ENCODE data around the gene KCNJ3. TPM values are rescaled to one million over a fixed set of nuclear protein-coding genes. Genes with fewer than 3 reads are reported as not detected.

Gene KCNJ3
- total RNA-seq, 1 donor from 2014 or later, result not detected

DNA sequence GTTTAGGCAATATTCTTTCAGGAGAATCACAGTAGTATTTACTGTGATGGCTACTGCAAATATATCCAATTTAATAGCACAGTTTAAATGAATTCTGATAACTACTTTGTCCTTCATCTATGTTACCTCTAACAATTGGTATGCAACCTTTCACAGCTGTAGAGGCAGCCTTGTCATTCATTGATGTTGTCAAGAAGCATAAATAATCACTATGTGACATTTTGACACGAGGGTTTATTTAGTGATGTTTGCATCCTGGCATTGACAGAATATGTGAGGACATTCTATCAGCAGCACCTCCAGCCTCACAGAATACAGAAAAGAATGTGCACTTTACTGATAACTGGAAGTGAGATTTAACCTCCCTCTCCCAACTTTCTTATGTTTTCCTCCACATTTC lies 9.3 kb upstream of the KCNJ3 start:
- no peaks in the 10 kb centered on the region for H3K27me3 Mint-ChIP-seq
- no peaks in the 10 kb centered on the region for H3K36me3 Mint-ChIP-seq (ENCODE audit: low read depth)
- TF ChIP-seq, protein P1, sequence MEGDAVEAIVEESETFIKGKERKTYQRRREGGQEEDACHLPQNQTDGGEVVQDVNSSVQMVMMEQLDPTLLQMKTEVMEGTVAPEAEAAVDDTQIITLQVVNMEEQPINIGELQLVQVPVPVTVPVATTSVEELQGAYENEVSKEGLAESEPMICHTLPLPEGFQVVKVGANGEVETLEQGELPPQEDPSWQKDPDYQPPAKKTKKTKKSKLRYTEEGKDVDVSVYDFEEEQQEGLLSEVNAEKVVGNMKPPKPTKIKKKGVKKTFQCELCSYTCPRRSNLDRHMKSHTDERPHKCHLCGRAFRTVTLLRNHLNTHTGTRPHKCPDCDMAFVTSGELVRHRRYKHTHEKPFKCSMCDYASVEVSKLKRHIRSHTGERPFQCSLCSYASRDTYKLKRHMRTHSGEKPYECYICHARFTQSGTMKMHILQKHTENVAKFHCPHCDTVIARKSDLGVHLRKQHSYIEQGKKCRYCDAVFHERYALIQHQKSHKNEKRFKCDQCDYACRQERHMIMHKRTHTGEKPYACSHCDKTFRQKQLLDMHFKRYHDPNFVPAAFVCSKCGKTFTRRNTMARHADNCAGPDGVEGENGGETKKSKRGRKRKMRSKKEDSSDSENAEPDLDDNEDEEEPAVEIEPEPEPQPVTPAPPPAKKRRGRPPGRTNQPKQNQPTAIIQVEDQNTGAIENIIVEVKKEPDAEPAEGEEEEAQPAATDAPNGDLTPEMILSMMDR (IDR thresholded peaks at IDR 0.05), result no peak
- no peak overlapping the region for H3K4me3 Mint-ChIP-seq
- peaks cover 2% of the 10 kb centered on the region for H3K9me3 Mint-ChIP-seq
- intact Hi-C loops (cut with micrococcal nuclease), result no loop called here
- CTCF ChIA-PET, result no interaction called here
- ATAC-seq (ENCODE audit: low read depth) (no peak), DNase-seq (no peak)
- H3K27ac Mint-ChIP-seq, result no peak overlapping the region
- no peaks in the 10 kb centered on the region for H3K4me1 Mint-ChIP-seq
- POLR2A ChIA-PET, result no interaction called here

DNA sequence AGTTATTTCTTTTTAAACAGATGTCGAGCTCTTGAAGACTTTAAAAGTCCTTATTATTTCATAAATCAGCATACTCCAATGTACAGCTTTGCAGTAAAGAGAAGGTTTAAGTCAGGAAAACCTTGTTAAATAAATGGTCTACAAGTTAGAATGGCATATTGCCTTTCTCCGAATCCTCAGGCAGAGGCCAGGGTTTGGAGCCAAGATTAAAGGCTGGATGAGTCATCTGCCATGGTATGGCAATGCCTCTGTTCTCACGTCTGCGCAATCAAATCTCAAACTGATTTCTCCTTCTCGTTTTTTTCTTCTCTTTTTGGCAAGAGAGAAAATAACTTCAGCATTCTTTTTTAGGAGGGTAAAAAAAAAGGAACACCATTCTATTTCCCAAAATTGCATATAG lies 5.6 kb upstream of the KCNJ3 start:
- Mint-ChIP-seq H3K9me3 (peaks cover 2% of the 10 kb centered on the region), H3K27me3 (peaks cover 6% of the 10 kb centered on the region), H3K4me3 (no peak overlapping the region), H3K4me1 (no peaks in the 10 kb centered on the region), H3K27ac (no peak overlapping the region), H3K36me3 (ENCODE audit: low read depth) (no peaks in the 10 kb centered on the region)
- DNase-seq (no peak), ATAC-seq (ENCODE audit: low read depth) (no peak)
- intact Hi-C loops (cut with micrococcal nuclease), result no loop called here
- TF ChIP-seq, protein P1 (IDR thresholded peaks at IDR 0.05), result no peak
- ChIA-PET CTCF (no interaction called here), POLR2A (no interaction called here)

DNA sequence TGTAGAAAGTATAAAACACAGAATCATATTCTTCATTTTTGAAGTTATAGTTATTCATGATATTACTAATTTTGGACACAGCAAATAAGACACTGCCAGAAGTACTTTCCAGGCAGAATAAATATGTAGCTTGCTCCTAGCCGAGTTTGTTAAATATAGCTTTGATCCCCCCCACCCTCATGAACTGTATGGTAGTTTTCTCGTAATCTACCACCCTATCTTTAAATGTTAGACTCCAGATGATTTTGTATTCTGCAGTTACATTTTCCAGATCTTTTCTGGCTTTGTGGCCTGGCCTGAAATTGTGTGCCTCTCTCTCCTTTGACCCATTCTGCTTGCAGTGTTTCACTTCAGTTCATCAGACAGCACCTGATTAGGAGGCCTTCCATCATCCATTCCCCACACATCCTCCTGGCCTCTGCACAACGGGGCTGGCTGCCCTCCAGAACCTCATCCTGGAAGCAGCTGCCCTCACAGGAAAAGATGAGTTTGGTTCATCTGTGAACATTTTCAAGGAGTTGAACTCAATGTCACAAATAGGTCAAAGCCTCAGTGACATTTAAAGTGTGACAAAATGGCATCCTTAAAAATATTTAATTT lies 4.7 kb upstream of the KCNJ3 start:
- Mint-ChIP-seq H3K27me3 (peaks cover 10% of the 10 kb centered on the region), H3K9me3 (peaks cover 2% of the 10 kb centered on the region), H3K4me1 (no peaks in the 10 kb centered on the region), H3K4me3 (no peak overlapping the region), H3K27ac (no peak overlapping the region), H3K36me3 (ENCODE audit: low read depth) (no peaks in the 10 kb centered on the region)
- intact Hi-C loops (cut with micrococcal nuclease), result no loop called here
- POLR2A ChIA-PET, result no interaction called here
- TF ChIP-seq, protein P1 (IDR thresholded peaks at IDR 0.05), result no peak
- ATAC-seq (ENCODE audit: low read depth) (no peak), DNase-seq (no peak)
- CTCF ChIA-PET, result no interaction called here

DNA sequence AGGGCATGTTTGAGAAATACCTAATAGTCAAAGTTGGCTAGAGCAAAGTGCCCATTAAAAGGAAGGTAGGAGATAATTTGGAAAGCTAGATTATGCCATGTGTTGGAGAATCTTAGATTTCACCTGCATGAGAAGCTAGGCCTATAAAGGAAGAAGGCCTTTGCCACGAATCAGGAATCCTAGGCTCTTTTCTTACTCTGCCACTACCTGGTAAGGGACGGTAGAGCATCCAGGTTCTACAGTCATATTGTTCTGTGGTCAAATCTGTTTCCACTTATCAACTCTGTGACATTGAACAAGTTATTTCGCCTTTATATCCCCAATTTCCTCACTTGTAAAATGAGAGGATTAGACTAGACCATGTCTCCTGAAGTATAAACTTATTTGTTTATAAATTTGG lies 3.6 kb upstream of the KCNJ3 start:
- no peaks in the 10 kb centered on the region for H3K36me3 Mint-ChIP-seq (ENCODE audit: low read depth)
- DNase-seq, result no peak
- POLR2A ChIA-PET, result no interaction called here
- no peak overlapping the region for H3K4me3 Mint-ChIP-seq
- intact Hi-C loops (cut with micrococcal nuclease), result no loop called here
- H3K9me3 Mint-ChIP-seq, result peaks cover 2% of the 10 kb centered on the region
- peaks cover 3% of the 10 kb centered on the region for H3K4me1 Mint-ChIP-seq
- ATAC-seq (ENCODE audit: low read depth), result no peak
- H3K27ac Mint-ChIP-seq, result no peak overlapping the region
- H3K27me3 Mint-ChIP-seq, result peaks cover 20% of the 10 kb centered on the region
- CTCF ChIA-PET, result no interaction called here
- TF ChIP-seq, protein P1 (IDR thresholded peaks at IDR 0.05), result no peak

DNA sequence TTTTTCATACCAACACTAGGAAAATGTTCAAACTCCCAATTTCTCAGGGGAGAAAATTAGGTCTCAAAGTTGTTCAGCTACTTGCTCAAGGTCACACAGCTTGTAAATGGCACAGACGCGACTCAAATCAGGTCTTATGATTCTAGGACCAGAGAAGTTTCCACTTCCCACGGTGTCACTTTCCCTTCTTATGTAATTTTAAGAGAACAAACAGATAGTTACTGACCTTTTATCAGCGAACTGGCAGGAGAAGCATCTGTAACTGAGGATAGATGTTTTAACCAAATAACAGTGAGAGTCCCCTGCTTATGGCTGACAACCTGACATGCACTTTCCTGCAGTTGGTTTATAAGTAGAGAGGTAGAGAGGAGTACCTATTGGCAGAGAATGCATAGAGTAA lies 2.1 kb upstream of the KCNJ3 start:
- ChIA-PET POLR2A (no interaction called here), CTCF (no interaction called here)
- Mint-ChIP-seq H3K4me3 (no peak overlapping the region), H3K9me3 (no peaks in the 10 kb centered on the region), H3K4me1 (peaks cover 3% of the 10 kb centered on the region), H3K36me3 (ENCODE audit: low read depth) (no peaks in the 10 kb centered on the region), H3K27ac (no peak overlapping the region), H3K27me3 (peaks cover 20% of the 10 kb centered on the region)
- no peak for ATAC-seq (ENCODE audit: low read depth)
- DNase-seq, result no peak
- intact Hi-C loops (cut with micrococcal nuclease), result no loop called here
- TF ChIP-seq, protein P1 (IDR thresholded peaks at IDR 0.05), result no peak
